ENCODE measurements around the gene SLC25A30. TPM values are rescaled to one million over a fixed set of nuclear protein-coding genes. Genes with fewer than 3 reads are reported as not detected.

The SLC25A30 gene
- total and polyA plus RNA-seq, 4 donors, result 5.4 to 59.2 (median 17.8) TPM

- H3K4me1 ChIP-seq (ENCODE audit: control insufficient read depth in 4 of 4, insufficient read depth in 4 of 4, low read length in 3 of 4), result peaks cover 15 to 37% (median 19%) of the 10 kb centered on the region in 4 donors
- peak; percentile 55 to 83 for TF ChIP-seq RXRA (IDR thresholded peaks at IDR 0.05)
- TF ChIP-seq FOXA2 (IDR thresholded peaks at IDR 0.05), result peak; percentile 64
- peak; percentile 88 for TF ChIP-seq TAF1 (conservative IDR thresholded peaks at IDR 0.05)
- peak; percentile 87 for TF ChIP-seq YY1 (IDR thresholded peaks at IDR 0.05)
- TF ChIP-seq EGR1 (IDR thresholded peaks at IDR 0.05; ENCODE audit: low read depth in 2 of 2), result peak; percentile 91 to 92
- peak in 1 of 2 donors; percentile 53 for TF ChIP-seq JUND (IDR thresholded peaks at IDR 0.05)
- peak; percentile 51 for TF ChIP-seq ATF3 (IDR thresholded peaks at IDR 0.05)
- peak; percentile 65 to 83 for TF ChIP-seq RAD21 (IDR thresholded peaks at IDR 0.05)
- peak; percentile 96 to 98 for TF ChIP-seq GABPA (IDR thresholded peaks at IDR 0.05 in 1 of 2, conservative IDR thresholded peaks at IDR 0.05 in 1 of 2)
- TF ChIP-seq REST (IDR thresholded peaks at IDR 0.05), result peak; percentile 89
- TF ChIP-seq SP1 (IDR thresholded peaks at IDR 0.05), result peak; percentile 93
- peak; percentile 59 for TF ChIP-seq ZBTB33 (IDR thresholded peaks at IDR 0.05)
- TF ChIP-seq CTCF (IDR thresholded peaks at IDR 0.05; ENCODE audit: low read depth, low read length, missing input control), result peak; percentile 73
- TF ChIP-seq MAX (IDR thresholded peaks at IDR 0.05), result peak; percentile 81
- TF ChIP-seq FOXA1 (IDR thresholded peaks at IDR 0.05), result peak; percentile 76
- TF ChIP-seq HNF4A (conservative IDR thresholded peaks at IDR 0.05), result peak; percentile 31 to 65
- peak; percentile 30 for TF ChIP-seq HNF4G (IDR thresholded peaks at IDR 0.05)
- peak; percentile 76 for TF ChIP-seq NR2F2 (IDR thresholded peaks at IDR 0.05)
Measured at GRCh38 chr13:45464687-45465453, 46.7 kb upstream of the SLC25A30 start, which contains the start of gene COG3. COG3 (plus strand) TSS chr13:45464939; CDS start chr13:45465037, 98 bp downstream.

More at GRCh38 chr13:45464687-45465453, 46.7 kb upstream of the SLC25A30 start, which contains the start of gene COG3:
- Histone ChIP-seq H3K9ac (ENCODE audit: low read depth in 1 of 2, low read length in 2 of 2) (peak within 1 kb of the TSS; percentile 69 to 91), H3K27ac (ENCODE audit: low read depth in 1 of 2, low read length in 2 of 2) (peak within 1 kb of the TSS; percentile 76 to 96), H3K4me3 (ENCODE audit: low read depth in 1 of 3, low read length in 3 of 3) (peak within 1 kb of the TSS; percentile 65 to 99 (median 77)), H3K9me3 (ENCODE audit: control insufficient read depth in 4 of 4, low read length in 3 of 4) (no peaks in the 10 kb centered on the region), H3K36me3 (ENCODE audit: control insufficient read depth in 4 of 4, insufficient read depth in 3 of 4, low read depth in 1 of 4, low read length in 3 of 4) (no peaks in the 10 kb centered on the region), H3K27me3 (ENCODE audit: control insufficient read depth in 4 of 4, insufficient read depth in 4 of 4, low read length in 3 of 4) (no peaks in the 10 kb centered on the region)
- DNase-seq (ENCODE audit: low spot score), result peak; percentile 92
- under 1% methylated on average over 63 of the region's 63 CpGs for WGBS
